Measurements from ENCODE around the gene C1D.

Gene C1D, protein sequence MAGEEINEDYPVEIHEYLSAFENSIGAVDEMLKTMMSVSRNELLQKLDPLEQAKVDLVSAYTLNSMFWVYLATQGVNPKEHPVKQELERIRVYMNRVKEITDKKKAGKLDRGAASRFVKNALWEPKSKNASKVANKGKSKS

GRCh38 chr2:68062680-68063387, at the start of gene C1D:
Gene C1D, minus strand, starts transcription at chr2:68063004. Its CDS starts 15,694 bp downstream, at chr2:68047310.
- peak within 1 kb of the TSS; percentile 94 for H3K4me3 ChIP-seq (ENCODE audit: low read depth, low read length)
- TF ChIP-seq, protein P1, sequence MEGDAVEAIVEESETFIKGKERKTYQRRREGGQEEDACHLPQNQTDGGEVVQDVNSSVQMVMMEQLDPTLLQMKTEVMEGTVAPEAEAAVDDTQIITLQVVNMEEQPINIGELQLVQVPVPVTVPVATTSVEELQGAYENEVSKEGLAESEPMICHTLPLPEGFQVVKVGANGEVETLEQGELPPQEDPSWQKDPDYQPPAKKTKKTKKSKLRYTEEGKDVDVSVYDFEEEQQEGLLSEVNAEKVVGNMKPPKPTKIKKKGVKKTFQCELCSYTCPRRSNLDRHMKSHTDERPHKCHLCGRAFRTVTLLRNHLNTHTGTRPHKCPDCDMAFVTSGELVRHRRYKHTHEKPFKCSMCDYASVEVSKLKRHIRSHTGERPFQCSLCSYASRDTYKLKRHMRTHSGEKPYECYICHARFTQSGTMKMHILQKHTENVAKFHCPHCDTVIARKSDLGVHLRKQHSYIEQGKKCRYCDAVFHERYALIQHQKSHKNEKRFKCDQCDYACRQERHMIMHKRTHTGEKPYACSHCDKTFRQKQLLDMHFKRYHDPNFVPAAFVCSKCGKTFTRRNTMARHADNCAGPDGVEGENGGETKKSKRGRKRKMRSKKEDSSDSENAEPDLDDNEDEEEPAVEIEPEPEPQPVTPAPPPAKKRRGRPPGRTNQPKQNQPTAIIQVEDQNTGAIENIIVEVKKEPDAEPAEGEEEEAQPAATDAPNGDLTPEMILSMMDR (IDR thresholded peaks at IDR 0.05; ENCODE audit: insufficient read depth, low read depth, low read length, missing control alignments): no peak
- DNase-seq (ENCODE audit: low read depth): peak; percentile 92

DNA sequence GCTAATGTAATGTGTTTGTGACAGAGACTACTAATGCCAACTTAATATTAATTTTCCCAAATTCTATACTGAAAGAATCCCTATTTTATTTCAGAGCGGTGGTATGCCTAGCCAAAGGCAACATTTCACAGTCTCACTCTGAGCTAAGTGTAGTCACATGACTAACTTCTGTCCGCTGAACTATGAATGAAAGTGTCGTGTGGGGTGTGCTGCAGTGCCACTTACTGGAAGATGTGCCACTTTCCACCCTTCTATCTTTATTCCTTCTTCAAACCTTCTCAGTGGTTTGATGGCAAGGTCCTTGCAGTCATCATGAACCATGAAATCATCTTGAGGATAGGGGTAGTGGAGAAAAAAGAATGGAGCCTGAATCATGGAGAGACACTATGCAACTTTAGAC, 47.3 kb upstream of the C1D start:
- H3K4me3 ChIP-seq (ENCODE audit: low read depth, low read length): no peak overlapping the region
- peak; percentile 57 for DNase-seq (ENCODE audit: low read depth)
- TF ChIP-seq, protein P1 (IDR thresholded peaks at IDR 0.05; ENCODE audit: insufficient read depth, low read depth, low read length, missing control alignments): peak; percentile 9

GRCh38 chr2:68108120-68108519, 45.3 kb upstream of the C1D start:
- no peak overlapping the region for H3K4me3 ChIP-seq (ENCODE audit: low read depth, low read length)
- DNase-seq (ENCODE audit: low read depth): no peak
- TF ChIP-seq, protein P1 (IDR thresholded peaks at IDR 0.05; ENCODE audit: insufficient read depth, low read depth, low read length, missing control alignments): no peak

- DNase-seq (ENCODE audit: low read depth): no peak
- H3K4me3 ChIP-seq (ENCODE audit: low read depth, low read length): no peak overlapping the region
- TF ChIP-seq, protein P1 (IDR thresholded peaks at IDR 0.05; ENCODE audit: insufficient read depth, low read depth, low read length, missing control alignments): no peak
These were observed 44.7 kb upstream of the C1D start for GRCh38 chr2:68107475-68107874.

GRCh38 chr2:68104111-68104835, 41.5 kb upstream of the C1D start:
- TF ChIP-seq, protein P1 (IDR thresholded peaks at IDR 0.05; ENCODE audit: insufficient read depth, low read depth, low read length, missing control alignments): no peak
- no peak overlapping the region for H3K4me3 ChIP-seq (ENCODE audit: low read depth, low read length)
- no peak for DNase-seq (ENCODE audit: low read depth)

- TF ChIP-seq, protein P1 (IDR thresholded peaks at IDR 0.05; ENCODE audit: insufficient read depth, low read depth, low read length, missing control alignments): no peak
- no peak overlapping the region for H3K4me3 ChIP-seq (ENCODE audit: low read depth, low read length)
- no peak for DNase-seq (ENCODE audit: low read depth)
These were observed 40.9 kb upstream of the C1D start for GRCh38 chr2:68103709-68104055.
